A673 (cell line): ENCODE measurements around the gene SORCS1. TPM values are rescaled to one million over a fixed set of nuclear protein-coding genes. Genes with fewer than 3 reads are reported as not detected.
A peak's percentile ranks its signal among the peaks of the same experiment; 100 is the strongest.

Experiments
- BruUV-seq: library from RNA; stranded (reverse); fragments of 400-500 nt; replicated peaks from 2 replicates; lab custom pipeline; 2021; lab: Mats Ljungman, UMichigan
- CTCF ChIA-PET: fragments of 300-600 bp; sonication (Branson Sonifier 250); formaldehyde crosslinking; loops from one replicate; lab custom pipeline; 2022; ENCODE audit warnings: antibody characterized with exemption; lab: Charles Lee
- POLR2A ChIA-PET: fragments of 300-600 bp; sonication (Branson Sonifier 250); formaldehyde crosslinking; loops from one replicate; lab custom pipeline; 2022; ENCODE audit warnings: antibody characterized with exemption; ENCODE audit not compliant: low non-redundant PET; lab: Charles Lee
- DNase-seq: peaks from one replicate; pipeline ENCODE4 v3.0.0-alpha.2; 2015; ENCODE audit warnings: low spot score
- H3K27ac ChIP-seq: fragments of 200-600 bp; sonication (generic); 2 replicates; pipeline ENCODE4 v1.5.1; 2016; ENCODE audit warnings: mixed run types, low read depth, mild to moderate bottlenecking, mixed read lengths, antibody characterized with exemption, low read length; ENCODE audit not compliant: poor library complexity, severe bottlenecking
- H3K27me3 ChIP-seq: fragments of 200-600 bp; sonication (generic); replicated peaks from 2 replicates; pipeline ENCODE4 v1.6.1; 2017; ENCODE audit warnings: mixed run types, low read depth, mild to moderate bottlenecking, mixed read lengths, antibody characterized with exemption, low read length; ENCODE audit not compliant: insufficient read depth, poor library complexity
- H3K36me3 ChIP-seq: fragments of 200-600 bp; sonication (generic); 2 replicates; pipeline ENCODE4 v1.6.1; 2016; ENCODE audit warnings: mixed run types, mild to moderate bottlenecking, mixed read lengths, antibody characterized with exemption, low read length; ENCODE audit not compliant: insufficient read depth, poor library complexity, severe bottlenecking
- H3K4me1 ChIP-seq: fragments of 200-600 bp; sonication (generic); 2 replicates; pipeline ENCODE4 v1.6.1; 2017; ENCODE audit warnings: mixed run types, mild to moderate bottlenecking, mixed read lengths, antibody characterized with exemption, low read length; ENCODE audit not compliant: insufficient read depth, poor library complexity, severe bottlenecking
- H3K4me3 ChIP-seq: fragments of 200-600 bp; sonication (generic); 2 replicates; pipeline ENCODE4 v1.5.1; 2016; ENCODE audit warnings: low read depth, mixed run types, mild to moderate bottlenecking, mixed read lengths, low read length; ENCODE audit not compliant: poor library complexity, severe bottlenecking
- H3K9me3 ChIP-seq: fragments of 200-600 bp; sonication (generic); 2 replicates; pipeline ENCODE4 v1.6.1; 2016; ENCODE audit warnings: mixed run types, low read depth, mild to moderate bottlenecking, mixed read lengths, antibody characterized with exemption, low read length; ENCODE audit not compliant: poor library complexity, severe bottlenecking
- EZH2 ChIP-seq: fragments of 200-600 bp; sonication (generic); IDR thresholded peaks from 2 replicates; pipeline ENCODE4 v1.6.1; 2017; ENCODE audit warnings: borderline replicate concordance, low read depth, mild to moderate bottlenecking, mixed read lengths, antibody characterized with exemption, low read length; ENCODE audit not compliant: poor library complexity, severe bottlenecking
- intact Hi-C: fragments of 100-400 bp; cut with micrococcal nuclease; formaldehyde crosslinking; loops from one replicate; pipeline ENCODE4 v1.10.0; 2022; ENCODE audit not compliant: unreplicated experiment
- total RNA-seq: library from RNA; stranded (reverse); gene quantifications from 2 replicates; pipeline ENCODE4 v1.2.3, GENCODE V29; 2021
- TF ChIP-seq, protein P1 (sequence below): fragments of 300-800, 200-600 bp; sonication (generic); conservative IDR thresholded peaks from 2 replicates; pipeline ENCODE4 v1.5.1; 2017; ENCODE audit warnings: low read depth, mild to moderate bottlenecking, antibody characterized with exemption, low read length, moderate library complexity, mixed read lengths

The SORCS1 gene
- total RNA-seq, 1 experiment from 2014 or later, result 0.34 TPM

DNA sequence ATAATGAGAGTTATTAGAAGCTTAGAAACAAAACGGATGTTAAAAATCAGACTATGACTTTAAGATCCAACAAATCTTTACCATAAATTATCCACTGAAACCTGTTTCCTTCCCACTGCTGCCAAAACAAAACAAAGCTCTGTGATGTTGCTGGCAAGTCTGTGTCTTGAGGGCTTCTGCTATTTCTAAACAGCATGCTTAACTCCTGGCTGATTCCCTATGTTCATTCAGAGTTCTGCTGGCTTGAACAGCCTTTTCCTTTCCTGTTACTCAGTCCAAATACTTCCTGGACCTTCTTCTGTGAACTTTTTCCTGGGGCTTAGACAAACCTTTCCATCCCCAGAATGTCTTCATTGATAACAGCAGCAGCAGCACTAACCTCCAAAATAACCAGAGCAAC, 448.1 kb downstream of the SORCS1 start:
- H3K4me1 ChIP-seq, result no peaks in the 10 kb centered on the region
- DNase-seq, result no peak
- ChIA-PET CTCF (no interaction called here), POLR2A (no interaction called here)
- no peaks in the 10 kb centered on the region for H3K9me3 ChIP-seq
- no peak overlapping the region for H3K27ac ChIP-seq
- TF ChIP-seq EZH2, result no peak
- TF ChIP-seq, protein P1, sequence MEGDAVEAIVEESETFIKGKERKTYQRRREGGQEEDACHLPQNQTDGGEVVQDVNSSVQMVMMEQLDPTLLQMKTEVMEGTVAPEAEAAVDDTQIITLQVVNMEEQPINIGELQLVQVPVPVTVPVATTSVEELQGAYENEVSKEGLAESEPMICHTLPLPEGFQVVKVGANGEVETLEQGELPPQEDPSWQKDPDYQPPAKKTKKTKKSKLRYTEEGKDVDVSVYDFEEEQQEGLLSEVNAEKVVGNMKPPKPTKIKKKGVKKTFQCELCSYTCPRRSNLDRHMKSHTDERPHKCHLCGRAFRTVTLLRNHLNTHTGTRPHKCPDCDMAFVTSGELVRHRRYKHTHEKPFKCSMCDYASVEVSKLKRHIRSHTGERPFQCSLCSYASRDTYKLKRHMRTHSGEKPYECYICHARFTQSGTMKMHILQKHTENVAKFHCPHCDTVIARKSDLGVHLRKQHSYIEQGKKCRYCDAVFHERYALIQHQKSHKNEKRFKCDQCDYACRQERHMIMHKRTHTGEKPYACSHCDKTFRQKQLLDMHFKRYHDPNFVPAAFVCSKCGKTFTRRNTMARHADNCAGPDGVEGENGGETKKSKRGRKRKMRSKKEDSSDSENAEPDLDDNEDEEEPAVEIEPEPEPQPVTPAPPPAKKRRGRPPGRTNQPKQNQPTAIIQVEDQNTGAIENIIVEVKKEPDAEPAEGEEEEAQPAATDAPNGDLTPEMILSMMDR, result no peak
- intact Hi-C loops, result loop anchor here (10.0 kb wide), 1 partner anchor 298 kb away; no protein-coding TSS in a partner anchor
- no peak overlapping the region for H3K4me3 ChIP-seq
- no peaks in the 10 kb centered on the region for H3K36me3 ChIP-seq
- BruUV-seq, result no TSS peak
- H3K27me3 ChIP-seq, result no peaks in the 10 kb centered on the region

DNA sequence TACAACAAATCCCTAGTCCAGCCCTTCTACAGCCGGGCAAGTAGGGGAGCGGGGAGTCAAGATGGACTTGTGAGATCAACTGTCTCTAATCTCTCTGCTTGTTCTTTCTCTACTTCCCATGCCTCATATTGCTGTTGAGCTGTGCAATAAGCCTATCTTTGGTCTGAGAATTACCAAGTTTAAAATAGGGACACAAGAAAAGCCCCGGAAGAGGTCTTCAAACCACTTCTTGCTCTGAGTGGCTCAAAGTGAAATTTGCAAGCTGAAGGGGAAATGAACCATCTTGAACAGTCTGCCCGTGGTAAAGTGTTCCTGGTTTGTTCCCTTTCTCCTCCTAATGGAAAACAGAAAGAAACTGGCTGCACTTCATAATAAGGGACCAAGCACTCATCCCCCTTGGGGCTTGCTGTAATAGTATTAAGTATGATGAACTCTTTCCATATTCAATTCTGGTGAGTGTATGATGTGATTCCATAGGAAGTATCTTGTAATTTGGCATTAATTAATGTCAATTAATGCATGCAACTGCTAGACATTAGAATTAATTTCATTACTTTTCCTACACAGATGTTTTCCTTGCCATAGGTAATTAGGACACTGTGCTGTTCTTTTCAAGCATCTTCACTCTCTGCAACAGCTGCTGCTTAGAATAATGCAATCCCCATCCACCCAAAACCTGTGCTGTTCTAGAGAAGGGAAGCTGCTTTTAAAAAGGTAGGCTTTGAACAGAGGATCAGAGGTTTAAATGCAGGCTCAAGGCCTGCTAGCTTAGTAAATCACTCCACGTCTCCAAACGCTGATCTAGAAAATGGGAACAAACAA, 449.6 kb downstream of the SORCS1 start:
- intact Hi-C loops, result loop anchor here (10.0 kb wide), 1 partner anchor 300 kb away; no protein-coding TSS in a partner anchor
- POLR2A ChIA-PET, result no interaction called here
- CTCF ChIA-PET, result no interaction called here
- TF ChIP-seq, protein P1, result no peak
- no peak for TF ChIP-seq EZH2
- Histone ChIP-seq H3K27ac (no peak overlapping the region), H3K4me1 (no peaks in the 10 kb centered on the region), H3K27me3 (no peaks in the 10 kb centered on the region), H3K36me3 (no peaks in the 10 kb centered on the region), H3K9me3 (no peaks in the 10 kb centered on the region), H3K4me3 (no peak overlapping the region)
- no TSS peak for BruUV-seq
- DNase-seq, result peak; percentile 5

DNA sequence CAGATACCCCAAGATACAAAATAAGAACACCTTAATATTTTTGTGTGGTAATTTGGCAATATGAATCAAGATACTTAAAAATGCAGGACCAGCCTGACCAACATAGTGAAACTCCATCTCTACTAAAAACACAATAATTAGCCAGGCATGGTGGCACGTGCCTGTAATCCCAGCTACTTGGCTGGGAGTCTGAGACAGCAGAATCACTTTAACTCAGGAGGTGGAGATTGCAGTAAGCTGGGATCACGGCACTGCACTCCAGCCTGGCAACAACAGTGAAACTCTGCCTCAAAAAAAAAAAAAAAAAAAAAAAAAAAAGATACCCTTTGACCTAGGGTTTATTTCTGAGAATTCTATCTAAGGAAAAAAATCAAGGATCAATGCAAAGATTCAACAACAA, 450.7 kb downstream of the SORCS1 start:
- no peaks in the 10 kb centered on the region for H3K36me3 ChIP-seq
- H3K9me3 ChIP-seq, result no peaks in the 10 kb centered on the region
- intact Hi-C loops, result loop anchor here (10.0 kb wide), 1 partner anchor 301 kb away; no protein-coding TSS in a partner anchor
- no peak overlapping the region for H3K4me3 ChIP-seq
- CTCF ChIA-PET, result no interaction called here
- no peaks in the 10 kb centered on the region for H3K27me3 ChIP-seq
- no peak overlapping the region for H3K27ac ChIP-seq
- DNase-seq, result no peak
- no peaks in the 10 kb centered on the region for H3K4me1 ChIP-seq
- no TSS peak for BruUV-seq
- POLR2A ChIA-PET, result no interaction called here
- TF ChIP-seq, protein P1, result no peak
- no peak for TF ChIP-seq EZH2
